K562 (cell line): ENCODE data around the gene IMMP2L. TPM values are rescaled to one million over a fixed set of nuclear protein-coding genes. Genes with fewer than 3 reads are reported as not detected.

Experiments used
- ATAC-seq: fragments of 200-7000 bp; cut with Tn5 transposase; 3 replicates; pipeline ENCODE4 v1.9.1; 2020; ENCODE audit warnings: moderate library complexity
- BruUV-seq: library from RNA; stranded (reverse); fragments of 400-500 nt; replicated peaks from 2 replicates; lab custom pipeline; 2021; lab: Mats Ljungman, UMichigan
- CTCF ChIA-PET: fragments of 300-600 bp; formaldehyde crosslinking; extraction: SDS; loops from one replicate; lab custom pipeline; 2021; ENCODE audit warnings: low intra/inter-chr PET ratio; lab: Yijun Ruan, JAX
- POLR2A ChIA-PET: fragments of 300-600, 350-650 bp; sonication (Branson Sonifier 250); formaldehyde crosslinking; extraction: SDS; loops from one replicate; lab custom pipeline; 2021; ENCODE audit warnings: antibody characterized with exemption, inconsistent platforms; lab: Yijun Ruan, JAX
- DNase-seq, 4 experiments: peaks; one replicate each; pipeline versions ENCODE4 v3.0.0 to v3.0.0-alpha.2; 2011 to 2018; ENCODE audit warnings: low spot score in 3 of 4, mixed read lengths in 3 of 4; ENCODE audit errors: extremely low read depth in 1 of 4
- FAIRE-seq: peaks from 2 replicates; lab custom pipeline; 2011; peaks lifted over from hg19 to GRCh38; lab: Jason Lieb, UNC
- H2AFZ ChIP-seq: 2 replicates; pipeline ENCODE4 v1.6.0; 2011; ENCODE audit warnings: low read depth, low read length, control low read depth, inconsistent platforms
- H3K27ac ChIP-seq: fragments of 200-600 bp; 3 replicates; pipeline ENCODE4 v1.8.0; 2011; ENCODE audit warnings: low read depth, mild to moderate bottlenecking, control low read depth, inconsistent platforms, low read length, moderate library complexity, mixed read lengths; ENCODE audit errors: extremely low read depth
- H3K27me3 ChIP-seq, 2 experiments: fragments of 300-600 bp in 1 of 2; 2 replicates in 1 of 2; 3 replicates in 1 of 2; pipeline versions ENCODE4 v1.6.0 to v1.8.0; 2011; ENCODE audit warnings: inconsistent platforms in 2 of 2, low read length in 2 of 2, mild to moderate bottlenecking in 1 of 2, mixed read lengths in 1 of 2, moderate library complexity in 1 of 2; ENCODE audit not compliant: control insufficient read depth in 2 of 2, insufficient read depth in 2 of 2
- H3K36me3 ChIP-seq: fragments of 300-600 bp; 3 replicates; pipeline ENCODE4 v1.8.0; 2011; ENCODE audit warnings: mild to moderate bottlenecking, low read length, inconsistent platforms; ENCODE audit not compliant: control insufficient read depth, insufficient read depth
- H3K4me1 ChIP-seq, 2 experiments: fragments of 200-600 bp in 1 of 2; replicated peaks in 1 of 2; 2 replicates in 1 of 2; 3 replicates in 1 of 2; pipeline versions ENCODE4 v1.5.1 to v1.8.0; 2011; ENCODE audit warnings: inconsistent platforms in 2 of 2, low read length in 2 of 2, mild to moderate bottlenecking in 1 of 2, mixed read lengths in 1 of 2, moderate library complexity in 1 of 2; ENCODE audit not compliant: control insufficient read depth in 2 of 2, insufficient read depth in 2 of 2
- H3K4me2 ChIP-seq: 2 replicates; pipeline ENCODE4 v1.6.1; 2011; ENCODE audit warnings: low read length, control low read depth, inconsistent platforms, mixed read lengths; ENCODE audit not compliant: insufficient read depth
- H3K4me3 ChIP-seq: fragments of 200-600 bp; sonication (generic), shearing (Covaris generic); 2 replicates; pipeline ENCODE4 v1.5.1; 2016; ENCODE audit warnings: control low read depth, inconsistent platforms
- H3K79me2 ChIP-seq: fragments of 200-600 bp; 3 replicates; pipeline ENCODE4 v1.8.0; 2011; ENCODE audit warnings: low read length, inconsistent platforms; ENCODE audit not compliant: control insufficient read depth, insufficient read depth
- H3K9ac ChIP-seq, 2 experiments: 2 replicates each; pipeline versions ENCODE4 v1.6.0 to v1.6.1; 2011; ENCODE audit warnings: low read depth in 2 of 2, low read length in 2 of 2, control low read depth in 1 of 2, inconsistent platforms in 1 of 2, mild to moderate bottlenecking in 1 of 2, mixed read lengths in 1 of 2; ENCODE audit not compliant: insufficient read depth in 1 of 2
- H3K9me1 ChIP-seq: one replicate; pipeline ENCODE4 v1.6.0; 2011; ENCODE audit warnings: inconsistent platforms, mild to moderate bottlenecking, low read length, moderate library complexity; ENCODE audit not compliant: control insufficient read depth, insufficient read depth
- H3K9me3 ChIP-seq: replicated peaks from 2 replicates; pipeline ENCODE4 v1.5.1; 2011; ENCODE audit warnings: low read depth, low read length, inconsistent platforms; ENCODE audit not compliant: control insufficient read depth, insufficient read depth
- H4K20me1 ChIP-seq: replicated peaks from 2 replicates; pipeline ENCODE4 v1.6.1; 2011; ENCODE audit warnings: low read length, inconsistent platforms, mixed read lengths; ENCODE audit not compliant: control insufficient read depth, insufficient read depth
- ATF7 ChIP-seq: fragments of 450-650 bp; IDR thresholded peaks from 2 replicates; pipeline ENCODE4 v1.7.1; 2014; ENCODE audit warnings: mild to moderate bottlenecking, moderate library complexity
- CBFA2T2 ChIP-seq: fragments of 450-650 bp; conservative IDR thresholded peaks from 2 replicates; pipeline ENCODE4 v1.6.1; 2017; ENCODE audit warnings: mild to moderate bottlenecking
- CBFB ChIP-seq: sonication (generic); formaldehyde crosslinking; IDR thresholded peaks from 2 replicates; pipeline ENCODE4 v1.4.0; 2020; ENCODE audit warnings: mild to moderate bottlenecking, missing genetic modification reagents
- CREB1 ChIP-seq, 2 experiments: sonication (generic) in 1 of 2; formaldehyde crosslinking in 1 of 2; IDR thresholded peaks; 2 replicates each; pipeline versions ENCODE4 v1.6.1 to v1.8.0; 2012 to 2022; ENCODE audit warnings: inconsistent platforms in 1 of 2, mild to moderate bottlenecking in 1 of 2, missing genetic modification reagents in 1 of 2, moderate library complexity in 1 of 2
- DPF2 ChIP-seq: fragments of 450-650 bp; IDR thresholded peaks from 2 replicates; pipeline ENCODE4 v1.6.1; 2016
- HOMEZ ChIP-seq: fragments of 250-450 bp; sonication (Bioruptor Pico); IDR thresholded peaks from 2 replicates; pipeline ENCODE4 v1.4.0; 2020; ENCODE audit warnings: mild to moderate bottlenecking, moderate library complexity
- KLF6 ChIP-seq: fragments of 250-450 bp; sonication (Bioruptor Pico); IDR thresholded peaks from 2 replicates; pipeline ENCODE4 v1.4.0; 2020; ENCODE audit warnings: mild to moderate bottlenecking, moderate library complexity, borderline replicate concordance
- MNT ChIP-seq, 2 experiments: fragments of 450-650 bp; conservative IDR thresholded peaks; 2 replicates each; pipeline ENCODE4 v1.6.1; 2017; ENCODE audit warnings: mild to moderate bottlenecking in 2 of 2, moderate library complexity in 2 of 2
- NCOA1 ChIP-seq: fragments of 450-650 bp; IDR thresholded peaks from 2 replicates; pipeline ENCODE4 v1.6.1; 2016; ENCODE audit warnings: low read depth
- NFYB ChIP-seq: IDR thresholded peaks from 2 replicates; pipeline ENCODE4 v1.6.1; 2011; ENCODE audit warnings: mild to moderate bottlenecking, moderate library complexity; ENCODE audit not compliant: insufficient read length; ENCODE audit errors: extremely low read depth
- PCBP1 ChIP-seq: fragments of 200-400 bp; formaldehyde crosslinking; IDR thresholded peaks from 2 replicates; pipeline ENCODE4 v1.6.1; 2018; ENCODE audit warnings: mild to moderate bottlenecking, low read depth, low read length; ENCODE audit not compliant: poor library complexity, severe bottlenecking
- RBM34 ChIP-seq: fragments of 200-400 bp; formaldehyde crosslinking; IDR thresholded peaks from 2 replicates; pipeline ENCODE4 v1.6.1; 2018; ENCODE audit warnings: low read length, borderline replicate concordance; ENCODE audit not compliant: insufficient read depth
- SIX5 ChIP-seq, 2 experiments: IDR thresholded peaks; 2 replicates each; pipeline ENCODE4 v1.6.1; 2011; ENCODE audit warnings: low read length in 2 of 2, borderline replicate concordance in 1 of 2, low read depth in 1 of 2, mild to moderate bottlenecking in 1 of 2, moderate library complexity in 1 of 2; ENCODE audit not compliant: insufficient read depth in 1 of 2
- TSC22D4 ChIP-seq: fragments of 450-650 bp; IDR thresholded peaks from 2 replicates; pipeline ENCODE4 v1.6.1; 2016; ENCODE audit warnings: missing genetic modification characterization, missing biosample characterization, control low read depth
- ZKSCAN8 ChIP-seq: fragments of 200-800 bp; sonication (Bioruptor generic); IDR thresholded peaks from 2 replicates; pipeline ENCODE4 v1.6.1; 2016; ENCODE audit warnings: missing genetic modification characterization, missing compliant biosample characterization
- ZNF121 ChIP-seq: sonication (generic); formaldehyde crosslinking; conservative IDR thresholded peaks from 2 replicates; pipeline ENCODE4 v1.8.0; 2022; ENCODE audit warnings: missing genetic modification reagents
- ZNF124 ChIP-seq: sonication (generic); formaldehyde crosslinking; IDR thresholded peaks from 2 replicates; pipeline ENCODE4 v1.8.1; 2022; ENCODE audit warnings: missing genetic modification reagents
- ZNF146 ChIP-seq: IDR thresholded peaks from one replicate; pipeline ENCODE4 v1.6.1; 2018; ENCODE audit warnings: missing compliant biosample characterization; ENCODE audit not compliant: unreplicated experiment
- ZNF253 ChIP-seq: fragments of 250-450 bp; sonication (Bioruptor Pico); conservative IDR thresholded peaks from 2 replicates; pipeline ENCODE4 v1.6.1; 2021; ENCODE audit warnings: mild to moderate bottlenecking
- WGBS: fragments of 100-300 bp; shearing (Covaris generic); methylation state at CpG from one replicate; pipeline ENCODE4 v1.1.6; 2016; ENCODE audit warnings: low coverage, mixed read lengths; ENCODE audit not compliant: insufficient coverage; ENCODE audit errors: missing lambda C conversion rate; 5-methylcytosine and 5-hydroxymethylcytosine counted together
- in situ Hi-C: fragments of 300-500 bp; cut with MboI; formaldehyde crosslinking; loops from 4 replicates; pipeline ENCODE4 v1.15.0; 2018; ENCODE audit warnings: inconsistent platforms, mixed read lengths
- intact Hi-C: fragments of 100-400 bp; cut with micrococcal nuclease; formaldehyde crosslinking; loops from 2 replicates; pipeline ENCODE4 v1.14.2; 2022
- polyA plus RNA-seq, 8 experiments: library from polyadenylated mRNA; depleted of rRNA in 4 of 8; stranded (reverse) in 5 of 8; unstranded in 3 of 8; fragments of >200 nt; fragmentation: Nextera tagmentation in 2 of 8; fragmentation: Illumina TruSeq in 1 of 8; extraction: Ambion mirVana in 2 of 8; extraction: Trizol in 1 of 8; gene quantifications; 2 replicates each; pipeline versions ENCODE4 v1.2.1 to v1.2.3, GENCODE V29; 2011 to 2014; ENCODE audit warnings: inconsistent platforms in 1 of 8, missing spikeins in 1 of 8
- total RNA-seq, 7 experiments: library from RNA; depleted of rRNA in 6 of 7; stranded (reverse); fragments of >200 nt in 6 of 7; fragmentation: Illumina TruSeq in 2 of 7; extraction: Trizol in 2 of 7; gene quantifications; 2 replicates each; pipeline versions ENCODE4 v1.2.1 to v1.2.3, GENCODE V29; 2011 to 2021; ENCODE audit warnings: low replicate concordance in 1 of 7

IMMP2L gene
- total and polyA plus RNA-seq, 9 of the 15 experiments (the other 6 are each of a cell fraction or from before 2014, with no cell fraction given) = 29.7 to 116 (median 53.0) TPM

GRCh38 chr7:111137296-111138192 is 424.7 kb downstream of the IMMP2L start:
- in situ Hi-C loops = no loop called here
- Histone ChIP-seq H3K9me3 (no peaks in the 10 kb centered on the region), H3K4me3 (no peak overlapping the region), H2AFZ (peak overlapping the region; percentile 13; the same call in 1 of the 2 replicates), H3K9ac (no peak overlapping the region), H3K27me3 (no peaks in the 10 kb centered on the region), H3K4me2 (no peak overlapping the region), H3K79me2 (no peaks in the 10 kb centered on the region), H3K36me3 (no peaks in the 10 kb centered on the region), H3K27ac (peak overlapping the region; percentile 40; the same call in 1 of the 3 replicates), H3K4me1 (no peaks in the 10 kb centered on the region; a peak in 2 of 5 replicates), H3K9me1 (no peaks in the 10 kb centered on the region), H4K20me1 (no peaks in the 10 kb centered on the region)
- ATAC-seq = peak; percentile 74
- WGBS = 84% methylated on average over 4 of the region's 4 CpGs
- ChIA-PET POLR2A (interaction anchor here (1.0 to 1.6 kb wide), 4 partner anchors 9 to 72 kb away, joined by 3 to 5 read pairs (median 4); no protein-coding TSS in a partner anchor), CTCF (no interaction called here)
- no peak for FAIRE-seq
- intact Hi-C loops = no loop called here
- DNase-seq = no peak
- no TSS peak for BruUV-seq
- TF ChIP-seq NCOA1 = no peak
- no peak for TF ChIP-seq PCBP1
- TF ChIP-seq ZNF124 (CRISPR knock-in tag) = no peak
- TF ChIP-seq CBFA2T2 = no peak
- TF ChIP-seq KLF6 = no peak
- TF ChIP-seq DPF2 = no peak
- no peak for TF ChIP-seq ZNF121
- TF ChIP-seq RBM34 = no peak
- TF ChIP-seq CREB1 (IDR thresholded peaks at IDR 0.05) = no peak
- TF ChIP-seq CREB1 (CRISPR knock-in tag; IDR thresholded peaks at IDR 0.05) = no peak
- TF ChIP-seq HOMEZ (CRISPR knock-in tag) = no peak
- TF ChIP-seq ZNF253 (CRISPR knock-in tag) = no peak
- TF ChIP-seq ZKSCAN8 (CRISPR knock-in tag) = no peak
- TF ChIP-seq SIX5 (IDR thresholded peaks at IDR 0.05; ENCODE audit: borderline replicate concordance in 1 of 2, insufficient read depth in 1 of 2, low read depth in 1 of 2, low read length in 2 of 2) = no peak
- TF ChIP-seq ATF7 = no peak
- TF ChIP-seq ZNF146 = no peak
- no peak for TF ChIP-seq CBFB
- no peak for TF ChIP-seq NFYB
- TF ChIP-seq TSC22D4 (tag) = no peak
- no peak for TF ChIP-seq MNT (conservative IDR thresholded peaks at IDR 0.05)
